MCF 10A (cell line): ENCODE data around the gene NSG1. TPM values are rescaled to one million over a fixed set of nuclear protein-coding genes. Genes with fewer than 3 reads are reported as not detected.
A peak's percentile ranks its signal among the peaks of the same experiment; 100 is the strongest.

Experiments
- BruUV-seq: library from RNA; stranded (reverse); fragments of 400-500 nt; replicated peaks from 2 replicates; lab custom pipeline; 2021; lab: Mats Ljungman, UMichigan
- CTCF ChIA-PET: fragments of 300-600 bp; sonication (Branson Sonifier 250); formaldehyde crosslinking; extraction: SDS; loops from one replicate; lab custom pipeline; 2021; ENCODE audit warnings: antibody characterized with exemption, inconsistent platforms; lab: Yijun Ruan, JAX
- POLR2A ChIA-PET: fragments of 300-600, 350-650 bp; sonication (Branson Sonifier 250); formaldehyde crosslinking; extraction: SDS; loops from one replicate; lab custom pipeline; 2020; ENCODE audit warnings: antibody characterized with exemption, inconsistent platforms; lab: Yijun Ruan, JAX
- DNase-seq: peaks from one replicate; pipeline ENCODE4 v3.0.0-alpha.2; 2018; ENCODE audit not compliant: unreplicated experiment
- H3K27ac Mint-ChIP-seq: one replicate; pipeline ENCODE4 v1.8.0; 2022; ENCODE audit warnings: mild to moderate bottlenecking, low read depth, mixed read lengths; ENCODE audit not compliant: unreplicated experiment
- H3K27me3 Mint-ChIP-seq: one replicate; pipeline ENCODE4 v1.8.0; 2022; ENCODE audit warnings: mixed read lengths; ENCODE audit not compliant: insufficient read depth, unreplicated experiment
- H3K36me3 Mint-ChIP-seq: one replicate; pipeline ENCODE4 v1.8.0; 2022; ENCODE audit warnings: mild to moderate bottlenecking, moderate library complexity, mixed read lengths; ENCODE audit not compliant: insufficient read depth, unreplicated experiment
- H3K4me1 Mint-ChIP-seq: one replicate; pipeline ENCODE4 v1.8.0; 2022; ENCODE audit warnings: mixed read lengths; ENCODE audit not compliant: insufficient read depth, unreplicated experiment
- H3K4me3 Mint-ChIP-seq: one replicate; pipeline ENCODE4 v1.8.0; 2022; ENCODE audit warnings: mild to moderate bottlenecking, moderate library complexity, mixed read lengths; ENCODE audit not compliant: unreplicated experiment
- H3K9me3 Mint-ChIP-seq: one replicate; pipeline ENCODE4 v1.8.0; 2022; ENCODE audit warnings: mixed read lengths; ENCODE audit not compliant: unreplicated experiment
- CTCF ChIP-seq: fragments of 200-600 bp; IDR thresholded peaks from one replicate; pipeline ENCODE4 v1.8.0; 2022; ENCODE audit warnings: antibody characterized with exemption, mild to moderate bottlenecking; ENCODE audit not compliant: unreplicated experiment
- intact Hi-C: fragments of 100-400 bp; cut with micrococcal nuclease; formaldehyde crosslinking; loops from 2 replicates; pipeline ENCODE4 v1.14.1; 2022
- total RNA-seq: library from RNA; stranded (reverse); gene quantifications from 2 replicates; pipeline ENCODE4 v1.2.3, GENCODE V29; 2022

Gene NSG1
- total RNA-seq, 1 experiment from 2014 or later = 6.7 TPM

- intact Hi-C loops = no loop called here
- H3K27ac Mint-ChIP-seq = no peak overlapping the region
- no peaks in the 10 kb centered on the region for H3K36me3 Mint-ChIP-seq
- no peak for DNase-seq
- no peaks in the 10 kb centered on the region for H3K9me3 Mint-ChIP-seq
- H3K4me1 Mint-ChIP-seq = peaks cover 2% of the 10 kb centered on the region
- no TSS peak for BruUV-seq
- no peak overlapping the region for H3K4me3 Mint-ChIP-seq
- ChIA-PET CTCF (interaction anchor here (1.3 kb wide), 2 partner anchors 17 to 22 kb away, joined by 4 to 6 read pairs; no protein-coding TSS in a partner anchor), POLR2A (interaction anchor here (1.1 to 1.3 kb wide), 2 partner anchors 14 to 16 kb away, joined by 3 read pairs; no protein-coding TSS in a partner anchor)
- TF ChIP-seq CTCF = no peak
- H3K27me3 Mint-ChIP-seq = no peaks in the 10 kb centered on the region
Observed at GRCh38 chr4:4408132-4408523, 21.2 kb downstream of the NSG1 start.

DNA sequence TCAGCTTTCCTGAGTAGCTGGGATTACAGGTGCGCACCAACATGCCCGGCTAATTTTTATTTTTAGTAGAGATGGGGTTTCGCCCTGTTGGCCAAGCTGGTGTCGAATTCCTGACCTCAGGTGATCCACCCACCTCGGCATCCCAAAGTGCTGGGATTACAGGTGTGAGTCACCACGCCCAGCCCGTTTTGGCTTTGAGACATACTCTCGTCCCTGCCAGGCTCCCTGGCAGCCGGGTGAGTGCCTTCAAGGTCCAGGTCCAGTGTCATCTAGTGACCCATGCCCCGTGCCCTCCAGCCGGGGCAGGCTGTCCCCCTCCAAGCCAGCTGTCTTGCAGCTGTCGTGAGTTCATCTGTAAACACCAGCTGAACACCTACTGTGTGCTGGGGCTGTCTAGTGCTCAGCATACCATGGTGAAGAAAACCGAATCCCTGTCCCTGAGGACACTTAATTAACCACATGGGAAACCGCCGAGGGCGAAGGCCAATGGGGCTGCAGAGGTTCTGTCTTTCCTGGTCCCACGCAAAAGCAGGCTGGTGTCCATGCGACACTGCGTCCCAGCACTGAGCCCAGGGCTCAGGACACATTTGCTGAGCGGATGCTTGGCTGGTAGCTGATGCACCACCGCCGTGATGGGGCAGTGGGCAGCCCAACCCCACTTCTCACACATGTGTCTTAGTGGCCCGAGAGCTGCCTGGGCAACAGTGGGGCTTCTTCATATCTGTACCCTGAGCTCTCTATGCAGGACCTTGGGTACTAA is 21.9 kb downstream of the NSG1 start:
- no peaks in the 10 kb centered on the region for H3K27me3 Mint-ChIP-seq
- ChIA-PET CTCF (interaction anchor here (0.7 to 1.3 kb wide), 4 partner anchors 13 to 21 kb away, joined by 3 to 6 read pairs (median 4); no protein-coding TSS in a partner anchor), POLR2A (interaction anchor here (0.6 to 1.3 kb wide), 3 partner anchors 15 to 119 kb away, joined by 3 to 8 read pairs (median 3); partner anchors contain the start of genes LYAR and ZBTB49)
- H3K4me1 Mint-ChIP-seq = no peaks in the 10 kb centered on the region
- no peaks in the 10 kb centered on the region for H3K9me3 Mint-ChIP-seq
- no peak for TF ChIP-seq CTCF
- H3K36me3 Mint-ChIP-seq = no peaks in the 10 kb centered on the region
- H3K4me3 Mint-ChIP-seq = no peak overlapping the region
- intact Hi-C loops = no loop called here
- no peak overlapping the region for H3K27ac Mint-ChIP-seq
- DNase-seq = peak; percentile 74
- no TSS peak for BruUV-seq

- BruUV-seq = no TSS peak
- no peak for DNase-seq
- H3K4me3 Mint-ChIP-seq = no peak overlapping the region
- H3K36me3 Mint-ChIP-seq = no peaks in the 10 kb centered on the region
- H3K27ac Mint-ChIP-seq = no peak overlapping the region
- no peak for TF ChIP-seq CTCF
- intact Hi-C loops = no loop called here
- H3K27me3 Mint-ChIP-seq = no peaks in the 10 kb centered on the region
- ChIA-PET CTCF (interaction anchor here (0.7 kb wide), 1 partner anchor 21 kb away, joined by 4 read pairs; no protein-coding TSS in a partner anchor), POLR2A (interaction anchor here (1.2 kb wide), 1 partner anchor 119 kb away, joined by 8 read pairs; the partner anchor contains the start of genes LYAR and ZBTB49)
- H3K9me3 Mint-ChIP-seq = no peaks in the 10 kb centered on the region
- H3K4me1 Mint-ChIP-seq = no peaks in the 10 kb centered on the region
Observed at GRCh38 chr4:4409416-4410115, 22.7 kb downstream of the NSG1 start.

GRCh38 chr4:4410271-4410670 is 23.4 kb downstream of the NSG1 start:
- H3K27ac Mint-ChIP-seq = no peak overlapping the region
- no peaks in the 10 kb centered on the region for H3K36me3 Mint-ChIP-seq
- no TSS peak for BruUV-seq
- DNase-seq = no peak
- intact Hi-C loops = no loop called here
- ChIA-PET POLR2A (no interaction called here), CTCF (no interaction called here)
- no peaks in the 10 kb centered on the region for H3K4me1 Mint-ChIP-seq
- no peaks in the 10 kb centered on the region for H3K9me3 Mint-ChIP-seq
- no peaks in the 10 kb centered on the region for H3K27me3 Mint-ChIP-seq
- no peak for TF ChIP-seq CTCF
- H3K4me3 Mint-ChIP-seq = no peak overlapping the region
